HepG2 (cell line): ENCODE measurements around the gene STMND1. TPM values are rescaled to one million over a fixed set of nuclear protein-coding genes. Genes with fewer than 3 reads are reported as not detected.

Experiments
- ATF5 ChIP-seq: sonication (generic); formaldehyde crosslinking; IDR thresholded peaks from 2 replicates; pipeline ENCODE4 v1.4.0; 2020; ENCODE audit warnings: mild to moderate bottlenecking, low read depth, missing genetic modification reagents
- DNMT1 ChIP-seq: sonication (generic); formaldehyde crosslinking; IDR thresholded peaks from 2 replicates; pipeline ENCODE4 v1.5.1; 2020; ENCODE audit warnings: mild to moderate bottlenecking, missing genetic modification reagents
- FOXP1 ChIP-seq, 2 experiments: fragments of 450-650 bp in 1 of 2; IDR thresholded peaks; 2 replicates each; pipeline ENCODE4 v1.6.1; 2017 to 2018; ENCODE audit warnings: antibody characterized with exemption in 1 of 2
- KLF16 ChIP-seq, 2 experiments: sonication (generic) in 1 of 2; formaldehyde crosslinking in 1 of 2; IDR thresholded peaks; 2 replicates each; pipeline versions ENCODE4 v1.6.1 to v1.8.0; 2016 to 2023; ENCODE audit warnings: missing genetic modification reagents in 2 of 2, missing compliant biosample characterization in 1 of 2
- TBL1XR1 ChIP-seq: fragments of 150-350 bp; IDR thresholded peaks from 2 replicates; pipeline ENCODE4 v1.6.1; 2014; ENCODE audit warnings: borderline replicate concordance, low read length; ENCODE audit not compliant: partially characterized antibody
- THAP9 ChIP-seq: sonication (generic); formaldehyde crosslinking; IDR thresholded peaks from 2 replicates; pipeline ENCODE4; 2020; ENCODE audit warnings: missing genetic modification reagents, mild to moderate bottlenecking, borderline replicate concordance
- YEATS2 ChIP-seq: sonication (generic); formaldehyde crosslinking; IDR thresholded peaks from 2 replicates; pipeline ENCODE4 v1.4.0; 2020; ENCODE audit warnings: missing genetic modification reagents, borderline replicate concordance
- ZNF234 ChIP-seq: sonication (generic); formaldehyde crosslinking; conservative IDR thresholded peaks from 2 replicates; pipeline ENCODE4 v1.5.1; 2020; ENCODE audit warnings: mild to moderate bottlenecking, missing genetic modification reagents
- ZNF264 ChIP-seq: sonication (generic); formaldehyde crosslinking; IDR thresholded peaks from 2 replicates; pipeline ENCODE4 v1.4.0; 2020; ENCODE audit warnings: missing genetic modification reagents
- ZNF33A ChIP-seq: sonication (generic); formaldehyde crosslinking; IDR thresholded peaks from 2 replicates; pipeline ENCODE4 v1.5.1; 2020; ENCODE audit warnings: missing genetic modification reagents, mild to moderate bottlenecking, moderate library complexity, borderline replicate concordance
- ZNF569 ChIP-seq: sonication (generic); formaldehyde crosslinking; IDR thresholded peaks from 2 replicates; pipeline ENCODE4 v1.5.0; 2020; ENCODE audit warnings: mild to moderate bottlenecking, missing genetic modification reagents, moderate library complexity, borderline replicate concordance
- ZNF724P ChIP-seq: sonication (generic); formaldehyde crosslinking; IDR thresholded peaks from 2 replicates; pipeline ENCODE4 v1.8.0; 2022; ENCODE audit warnings: missing genetic modification reagents, borderline replicate concordance
- polyA plus RNA-seq, 8 experiments: library from polyadenylated mRNA; depleted of rRNA in 3 of 8; stranded (reverse) in 7 of 8; unstranded in 1 of 8; fragments of >200 nt; fragmentation: Illumina TruSeq in 4 of 8; extraction: Trizol in 4 of 8; gene quantifications; 2 replicates each; pipeline versions ENCODE4 v1.2.1 to v1.2.3, GENCODE V29; 2011 to 2016; ENCODE audit warnings: low read depth in 4 of 8, missing spikeins in 1 of 8, mixed read lengths in 1 of 8; ENCODE audit not compliant: insufficient read depth in 1 of 8
- total RNA-seq, 5 experiments: library from RNA; depleted of rRNA; stranded (reverse); fragments of >200 nt; fragmentation: Illumina TruSeq; extraction: Trizol; gene quantifications; 2 replicates each; pipeline ENCODE4 v1.2.3, GENCODE V29; 2016; ENCODE audit warnings: low read depth in 1 of 5
- TF ChIP-seq, protein P1 (sequence below): IDR thresholded peaks from 2 replicates; pipeline ENCODE4 v1.6.1; 2012; ENCODE audit warnings: low read depth, low read length, improper control_type of control experiment

Gene STMND1
- total and polyA plus RNA-seq, 2 of the 13 experiments (the other 11 are each of a cell fraction or from before 2014, with no cell fraction given) = not detected

DNA sequence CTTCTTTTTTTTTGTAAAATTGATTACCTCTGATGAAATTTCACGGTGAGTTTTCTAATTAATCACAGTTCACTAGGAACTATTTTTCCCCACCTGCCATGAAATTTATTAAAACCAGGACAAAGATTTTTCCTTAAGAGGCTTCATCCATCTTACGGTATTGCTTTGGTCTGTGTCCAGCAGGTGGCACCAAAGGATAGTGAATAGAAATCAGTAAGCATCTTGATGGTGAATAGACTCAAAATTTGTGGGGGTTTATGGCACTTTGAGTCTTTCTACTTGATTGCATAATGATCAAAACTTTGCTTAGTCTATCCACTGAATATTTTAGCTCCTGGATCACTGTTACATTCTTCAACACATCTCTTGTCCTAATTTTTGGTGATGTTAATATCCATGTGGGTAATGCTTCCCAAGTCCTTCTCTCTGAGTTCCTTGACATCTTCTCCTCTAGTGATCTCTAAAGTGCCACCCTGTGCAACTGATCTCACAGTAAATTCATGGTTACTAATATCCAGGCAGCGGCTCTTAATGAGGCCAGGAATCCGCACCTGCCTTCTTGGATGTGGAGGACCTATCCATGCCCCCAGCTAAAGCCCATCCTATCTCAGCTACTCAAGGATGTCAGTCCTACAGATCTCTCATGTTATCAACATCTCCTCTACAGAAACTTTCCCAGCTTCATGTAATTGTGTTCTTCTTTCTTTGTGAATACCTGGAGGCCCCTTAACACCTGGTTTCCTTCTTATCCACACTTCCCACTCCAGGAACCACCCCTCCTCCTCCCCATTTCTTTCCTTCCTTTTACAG, 54.5 kb downstream of the STMND1 start (continued):
- TF ChIP-seq ZNF724P (CRISPR knock-in tag) (no peak), ATF5 (CRISPR knock-in tag) (no peak), ZNF234 (CRISPR knock-in tag) (no peak), THAP9 (CRISPR knock-in tag) (no peak), ZNF33A (CRISPR knock-in tag) (no peak), TBL1XR1 (no peak), ZNF264 (CRISPR knock-in tag) (no peak), YEATS2 (CRISPR knock-in tag) (peak; percentile 46; the same call in 1 of the 2 replicates), DNMT1 (no peak), ZNF569 (CRISPR knock-in tag) (no peak), KLF16 (CRISPR knock-in tag; IDR thresholded peaks at IDR 0.05) (peak in 1 of 2 experiments; percentile 47; a peak in 1 of 4 replicates), FOXP1 (IDR thresholded peaks at IDR 0.05) (no peak), FOXP1 (CRISPR knock-in tag; IDR thresholded peaks at IDR 0.05) (no peak)
- TF ChIP-seq, protein P1, sequence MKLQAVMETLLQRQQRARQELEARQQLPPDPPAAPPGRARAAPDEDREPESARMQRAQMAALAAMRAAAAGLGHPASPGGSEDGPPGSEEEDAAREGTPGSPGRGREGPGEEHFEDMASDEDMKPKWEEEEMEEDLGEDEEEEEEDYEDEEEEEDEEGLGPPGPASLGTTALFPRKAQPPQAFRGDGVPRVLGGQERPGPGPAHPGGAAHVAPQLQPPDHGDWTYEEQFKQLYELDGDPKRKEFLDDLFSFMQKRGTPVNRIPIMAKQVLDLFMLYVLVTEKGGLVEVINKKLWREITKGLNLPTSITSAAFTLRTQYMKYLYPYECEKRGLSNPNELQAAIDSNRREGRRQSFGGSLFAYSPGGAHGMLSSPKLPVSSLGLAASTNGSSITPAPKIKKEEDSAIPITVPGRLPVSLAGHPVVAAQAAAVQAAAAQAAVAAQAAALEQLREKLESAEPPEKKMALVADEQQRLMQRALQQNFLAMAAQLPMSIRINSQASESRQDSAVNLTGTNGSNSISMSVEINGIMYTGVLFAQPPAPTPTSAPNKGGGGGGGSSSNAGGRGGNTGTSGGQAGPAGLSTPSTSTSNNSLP = peak; percentile 33; the same call in 1 of the 2 replicates
